Neutrophil (primary cell): ENCODE measurements around the gene ANGPTL5.

ENCODE experiments used
- H3K27ac ChIP-seq: fragments of 200-600 bp; sonication (generic); 2 replicates; pipeline ENCODE4 v1.5.1; 2016; ENCODE audit warnings: mild to moderate bottlenecking, moderate library complexity
- H3K27me3 ChIP-seq: fragments of 200-600 bp; sonication (generic); 2 replicates; pipeline ENCODE4 v1.6.0; 2016; ENCODE audit warnings: mild to moderate bottlenecking
- H3K36me3 ChIP-seq: fragments of 200-600 bp; sonication (generic); 2 replicates; pipeline ENCODE4 v1.5.1; 2017
- H3K4me1 ChIP-seq, 2 experiments: fragments of 200-600 bp in 1 of 2; sonication (generic) in 1 of 2; 1 replicate in 1 of 2; 2 replicates in 1 of 2; pipeline versions ENCODE4 v1.5.1 to v1.6.1; 2013 to 2016; ENCODE audit warnings: low read depth in 1 of 2, low read length in 1 of 2, mild to moderate bottlenecking in 1 of 2, moderate library complexity in 1 of 2; ENCODE audit not compliant: control insufficient read depth in 1 of 2, insufficient read depth in 1 of 2
- H3K4me3 ChIP-seq, 2 experiments: fragments of 200-600 bp in 1 of 2; sonication (generic) in 1 of 2; 1 replicate in 1 of 2; 2 replicates in 1 of 2; pipeline ENCODE4 v1.5.1; 2013 to 2016; ENCODE audit warnings: low read depth in 1 of 2, low read length in 1 of 2, mild to moderate bottlenecking in 1 of 2, moderate library complexity in 1 of 2
- H3K9me3 ChIP-seq: fragments of 200-600 bp; sonication (generic); 2 replicates; pipeline ENCODE4 v1.5.1; 2016
- CTCF ChIP-seq: fragments of 200-600 bp; sonication (generic); IDR thresholded peaks from 2 replicates; pipeline ENCODE4 v1.5.1; 2016; ENCODE audit warnings: antibody characterized with exemption

ANGPTL5 gene

GRCh38 chr11:101870510-101870909 is 45.8 kb downstream of the ANGPTL5 start:
- TF ChIP-seq CTCF = no peak
- Histone ChIP-seq H3K27ac (no peak overlapping the region), H3K4me3 (no peak overlapping the region), H3K4me1 (no peaks in the 10 kb centered on the region), H3K9me3 (no peaks in the 10 kb centered on the region), H3K36me3 (no peaks in the 10 kb centered on the region), H3K27me3 (no peaks in the 10 kb centered on the region)

GRCh38 chr11:101867951-101868350 is 48.4 kb downstream of the ANGPTL5 start:
- no peaks in the 10 kb centered on the region for H3K27me3 ChIP-seq
- no peak overlapping the region for H3K27ac ChIP-seq
- no peaks in the 10 kb centered on the region for H3K4me1 ChIP-seq
- no peaks in the 10 kb centered on the region for H3K9me3 ChIP-seq
- no peak overlapping the region for H3K4me3 ChIP-seq
- TF ChIP-seq CTCF = no peak
- no peaks in the 10 kb centered on the region for H3K36me3 ChIP-seq

GRCh38 chr11:101866619-101867491 is 49.5 kb downstream of the ANGPTL5 start:
- no peaks in the 10 kb centered on the region for H3K27me3 ChIP-seq
- no peak overlapping the region for H3K27ac ChIP-seq
- no peak for TF ChIP-seq CTCF
- no peaks in the 10 kb centered on the region for H3K4me1 ChIP-seq
- H3K9me3 ChIP-seq = no peaks in the 10 kb centered on the region
- H3K36me3 ChIP-seq = no peaks in the 10 kb centered on the region
- H3K4me3 ChIP-seq = no peak overlapping the region

GRCh38 chr11:101864098-101864497 is 52.2 kb downstream of the ANGPTL5 start:
- H3K27ac ChIP-seq = no peak overlapping the region
- no peak overlapping the region for H3K4me3 ChIP-seq
- TF ChIP-seq CTCF = no peak
- no peaks in the 10 kb centered on the region for H3K4me1 ChIP-seq
- H3K36me3 ChIP-seq = no peaks in the 10 kb centered on the region
- H3K9me3 ChIP-seq = no peaks in the 10 kb centered on the region
- no peaks in the 10 kb centered on the region for H3K27me3 ChIP-seq

GRCh38 chr11:101863361-101863760 is 53.0 kb downstream of the ANGPTL5 start:
- Histone ChIP-seq H3K4me1 (no peaks in the 10 kb centered on the region), H3K27ac (no peak overlapping the region), H3K9me3 (no peaks in the 10 kb centered on the region), H3K27me3 (no peaks in the 10 kb centered on the region), H3K4me3 (no peak overlapping the region), H3K36me3 (no peaks in the 10 kb centered on the region)
- TF ChIP-seq CTCF = no peak
